ENCODE results near the gene FERMT1. TPM values are rescaled to one million over a fixed set of nuclear protein-coding genes. Genes with fewer than 3 reads are reported as not detected.

Gene FERMT1
- total RNA-seq, 1 experiment from 2014 or later, result 0.95 TPM

DNA sequence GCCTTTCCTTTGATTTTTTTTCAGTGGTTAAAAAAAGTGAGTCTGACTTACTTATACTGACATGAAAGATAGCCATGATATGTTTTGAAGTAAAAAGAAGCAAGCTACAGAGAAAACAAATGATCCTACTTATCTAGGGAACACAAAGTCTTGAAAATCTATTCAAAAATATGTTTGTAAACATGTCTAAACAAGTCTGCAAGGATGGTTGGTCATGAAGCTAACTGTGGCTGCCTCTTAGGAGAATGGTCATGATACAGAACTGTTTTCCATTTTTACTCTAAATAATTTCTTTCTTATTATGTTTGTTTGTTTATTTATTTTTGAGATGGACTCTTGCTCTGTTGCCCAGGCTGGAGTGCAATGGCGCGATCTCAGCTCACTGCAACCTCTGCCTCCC is 21.5 kb downstream of the FERMT1 start:
- no TSS peak for BruUV-seq (replicated peaks)
- ChIA-PET POLR2A (no interaction called here), CTCF (no interaction called here)
- TF ChIP-seq, protein P1, sequence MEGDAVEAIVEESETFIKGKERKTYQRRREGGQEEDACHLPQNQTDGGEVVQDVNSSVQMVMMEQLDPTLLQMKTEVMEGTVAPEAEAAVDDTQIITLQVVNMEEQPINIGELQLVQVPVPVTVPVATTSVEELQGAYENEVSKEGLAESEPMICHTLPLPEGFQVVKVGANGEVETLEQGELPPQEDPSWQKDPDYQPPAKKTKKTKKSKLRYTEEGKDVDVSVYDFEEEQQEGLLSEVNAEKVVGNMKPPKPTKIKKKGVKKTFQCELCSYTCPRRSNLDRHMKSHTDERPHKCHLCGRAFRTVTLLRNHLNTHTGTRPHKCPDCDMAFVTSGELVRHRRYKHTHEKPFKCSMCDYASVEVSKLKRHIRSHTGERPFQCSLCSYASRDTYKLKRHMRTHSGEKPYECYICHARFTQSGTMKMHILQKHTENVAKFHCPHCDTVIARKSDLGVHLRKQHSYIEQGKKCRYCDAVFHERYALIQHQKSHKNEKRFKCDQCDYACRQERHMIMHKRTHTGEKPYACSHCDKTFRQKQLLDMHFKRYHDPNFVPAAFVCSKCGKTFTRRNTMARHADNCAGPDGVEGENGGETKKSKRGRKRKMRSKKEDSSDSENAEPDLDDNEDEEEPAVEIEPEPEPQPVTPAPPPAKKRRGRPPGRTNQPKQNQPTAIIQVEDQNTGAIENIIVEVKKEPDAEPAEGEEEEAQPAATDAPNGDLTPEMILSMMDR (IDR thresholded peaks at IDR 0.05), result no peak
- TF ChIP-seq POLR2AphosphoS5 (IDR thresholded peaks at IDR 0.05; ENCODE audit: low read depth, low read length), result no peak
- TF ChIP-seq TCF7L2 (IDR thresholded peaks at IDR 0.05; ENCODE audit: low read depth, low read length), result no peak
- TF ChIP-seq, protein P2, sequence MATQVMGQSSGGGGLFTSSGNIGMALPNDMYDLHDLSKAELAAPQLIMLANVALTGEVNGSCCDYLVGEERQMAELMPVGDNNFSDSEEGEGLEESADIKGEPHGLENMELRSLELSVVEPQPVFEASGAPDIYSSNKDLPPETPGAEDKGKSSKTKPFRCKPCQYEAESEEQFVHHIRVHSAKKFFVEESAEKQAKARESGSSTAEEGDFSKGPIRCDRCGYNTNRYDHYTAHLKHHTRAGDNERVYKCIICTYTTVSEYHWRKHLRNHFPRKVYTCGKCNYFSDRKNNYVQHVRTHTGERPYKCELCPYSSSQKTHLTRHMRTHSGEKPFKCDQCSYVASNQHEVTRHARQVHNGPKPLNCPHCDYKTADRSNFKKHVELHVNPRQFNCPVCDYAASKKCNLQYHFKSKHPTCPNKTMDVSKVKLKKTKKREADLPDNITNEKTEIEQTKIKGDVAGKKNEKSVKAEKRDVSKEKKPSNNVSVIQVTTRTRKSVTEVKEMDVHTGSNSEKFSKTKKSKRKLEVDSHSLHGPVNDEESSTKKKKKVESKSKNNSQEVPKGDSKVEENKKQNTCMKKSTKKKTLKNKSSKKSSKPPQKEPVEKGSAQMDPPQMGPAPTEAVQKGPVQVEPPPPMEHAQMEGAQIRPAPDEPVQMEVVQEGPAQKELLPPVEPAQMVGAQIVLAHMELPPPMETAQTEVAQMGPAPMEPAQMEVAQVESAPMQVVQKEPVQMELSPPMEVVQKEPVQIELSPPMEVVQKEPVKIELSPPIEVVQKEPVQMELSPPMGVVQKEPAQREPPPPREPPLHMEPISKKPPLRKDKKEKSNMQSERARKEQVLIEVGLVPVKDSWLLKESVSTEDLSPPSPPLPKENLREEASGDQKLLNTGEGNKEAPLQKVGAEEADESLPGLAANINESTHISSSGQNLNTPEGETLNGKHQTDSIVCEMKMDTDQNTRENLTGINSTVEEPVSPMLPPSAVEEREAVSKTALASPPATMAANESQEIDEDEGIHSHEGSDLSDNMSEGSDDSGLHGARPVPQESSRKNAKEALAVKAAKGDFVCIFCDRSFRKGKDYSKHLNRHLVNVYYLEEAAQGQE (IDR thresholded peaks at IDR 0.05; ENCODE audit: insufficient read depth in 1 of 2, low read depth in 2 of 2, low read length in 1 of 2), result no peak
- TF ChIP-seq SIN3A (IDR thresholded peaks at IDR 0.05; ENCODE audit: borderline replicate concordance, insufficient read depth, low read depth, low read length), result no peak
- Histone ChIP-seq H3K27ac (ENCODE audit: low read length) (no peak overlapping the region), H3K4me3 (ENCODE audit: low read depth in 2 of 2, low read length in 2 of 2) (no peak overlapping the region), H3K4me1 (ENCODE audit: control insufficient read depth, insufficient read depth, low read length) (no peaks in the 10 kb centered on the region), H3K36me3 (ENCODE audit: control insufficient read depth, insufficient read depth, low read length) (no peaks in the 10 kb centered on the region), H3K9me3 (ENCODE audit: control insufficient read depth, insufficient read depth, low read depth, low read length) (no peaks in the 10 kb centered on the region), H3K27me3 (ENCODE audit: control insufficient read depth, insufficient read depth, low read length) (no peaks in the 10 kb centered on the region; the same call in 1 of the 2 replicates)
- DNase-seq (ENCODE audit: low read depth, low spot score) (no peak), ATAC-seq (no peak)
- intact Hi-C loops (cut with micrococcal nuclease; ENCODE audit: unreplicated experiment) (no loop called here), in situ Hi-C loops (cut with HindIII; ENCODE audit: low pct_unique_long_range_greater_than_20kb, low sequenced_read_pairs) (no loop called here)

DNA sequence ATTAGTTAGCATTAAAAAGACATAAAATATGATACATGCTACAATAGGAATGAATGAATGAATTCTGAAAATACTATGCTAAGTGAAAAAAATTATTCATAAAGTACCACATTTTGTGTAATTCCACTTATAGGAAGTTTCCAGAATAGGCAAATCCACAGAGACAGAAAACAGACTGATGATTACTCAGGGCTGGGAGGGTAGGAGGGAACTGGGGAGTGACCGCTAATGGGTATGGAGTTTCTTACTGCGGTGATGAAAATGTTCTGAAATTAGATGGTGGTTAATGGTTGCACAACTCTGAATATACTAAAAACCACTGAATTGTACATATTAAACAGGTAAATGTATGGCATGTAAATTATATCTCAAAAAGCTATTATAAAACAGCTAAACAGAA is 22.6 kb downstream of the FERMT1 start:
- H3K36me3 ChIP-seq (ENCODE audit: control insufficient read depth, insufficient read depth, low read length), result no peaks in the 10 kb centered on the region
- CTCF ChIA-PET, result no interaction called here

More for the DNA sequence above, 22.6 kb downstream of the FERMT1 start:
- Histone ChIP-seq H3K4me3 (ENCODE audit: low read depth in 2 of 2, low read length in 2 of 2) (no peak overlapping the region), H3K27me3 (ENCODE audit: control insufficient read depth, insufficient read depth, low read length) (no peaks in the 10 kb centered on the region; the same call in 1 of the 2 replicates), H3K4me1 (ENCODE audit: control insufficient read depth, insufficient read depth, low read length) (no peaks in the 10 kb centered on the region), H3K27ac (ENCODE audit: low read length) (no peak overlapping the region), H3K9me3 (ENCODE audit: control insufficient read depth, insufficient read depth, low read depth, low read length) (no peaks in the 10 kb centered on the region)
- POLR2A ChIA-PET, result no interaction called here
- DNase-seq (ENCODE audit: low read depth, low spot score) (no peak), ATAC-seq (no peak)
- TF ChIP-seq POLR2AphosphoS5 (IDR thresholded peaks at IDR 0.05; ENCODE audit: low read depth, low read length) (no peak), TCF7L2 (IDR thresholded peaks at IDR 0.05; ENCODE audit: low read depth, low read length) (no peak), SIN3A (IDR thresholded peaks at IDR 0.05; ENCODE audit: borderline replicate concordance, insufficient read depth, low read depth, low read length) (no peak)
- TF ChIP-seq, protein P1 (IDR thresholded peaks at IDR 0.05), result no peak
- TF ChIP-seq, protein P2 (IDR thresholded peaks at IDR 0.05; ENCODE audit: insufficient read depth in 1 of 2, low read depth in 2 of 2, low read length in 1 of 2), result no peak
- intact Hi-C loops (cut with micrococcal nuclease; ENCODE audit: unreplicated experiment), result no loop called here
- in situ Hi-C loops (cut with HindIII; ENCODE audit: low pct_unique_long_range_greater_than_20kb, low sequenced_read_pairs), result no loop called here
- no TSS peak for BruUV-seq (replicated peaks)
